Endodermal cell (in vitro differentiated cells): ENCODE measurements around the gene NAP1L2. TPM values are rescaled to one million over a fixed set of nuclear protein-coding genes. Genes with fewer than 3 reads are reported as not detected.
A peak's percentile ranks its signal among the peaks of the same experiment; 100 is the strongest.

ENCODE experiments used
- DNase-seq: peaks from one replicate; pipeline ENCODE4 v3.0.0-alpha.2; 2017
- H3K27ac ChIP-seq: 2 replicates; pipeline ENCODE4 v1.5.1; 2013; ENCODE audit warnings: mild to moderate bottlenecking, low read depth, low read length, moderate library complexity
- H3K27me3 ChIP-seq: 2 replicates; pipeline ENCODE4 v1.6.1; 2013; ENCODE audit warnings: mild to moderate bottlenecking, low read length, moderate library complexity; ENCODE audit not compliant: insufficient read depth, control insufficient read depth, poor library complexity, severe bottlenecking
- H3K36me3 ChIP-seq: 2 replicates; pipeline ENCODE4 v1.7.0; 2013; ENCODE audit warnings: mild to moderate bottlenecking, low read length, moderate library complexity; ENCODE audit not compliant: control insufficient read depth, insufficient read depth
- H3K4me1 ChIP-seq: one replicate; pipeline ENCODE4 v1.7.0; 2013; ENCODE audit warnings: low read length; ENCODE audit not compliant: control insufficient read depth, insufficient read depth
- H3K4me3 ChIP-seq: 2 replicates; pipeline ENCODE4 v1.5.1; 2013; ENCODE audit warnings: mild to moderate bottlenecking, low read length, moderate library complexity
- H3K9ac ChIP-seq: 2 replicates; pipeline ENCODE4 v1.6.1; 2013; ENCODE audit warnings: mild to moderate bottlenecking, low read length, moderate library complexity; ENCODE audit not compliant: poor library complexity, severe bottlenecking; ENCODE audit errors: extremely low read depth
- H3K9me3 ChIP-seq: 2 replicates; pipeline ENCODE4 v1.6.1; 2013; ENCODE audit warnings: mild to moderate bottlenecking, low read length, moderate library complexity; ENCODE audit not compliant: control insufficient read depth
- H3K27ac Mint-ChIP-seq: 2 replicates; pipeline ENCODE4 v1.8.0; 2020; ENCODE audit warnings: mixed read lengths
- H3K27me3 Mint-ChIP-seq: 2 replicates; pipeline ENCODE4 v1.8.0; 2021; ENCODE audit warnings: mild to moderate bottlenecking, mixed read lengths; ENCODE audit not compliant: insufficient read depth
- H3K36me3 Mint-ChIP-seq: 2 replicates; pipeline ENCODE4 v1.8.0; 2020; ENCODE audit warnings: low read depth, mixed read lengths
- H3K4me1 Mint-ChIP-seq: 2 replicates; pipeline ENCODE4 v1.8.0; 2020; ENCODE audit warnings: mixed read lengths
- H3K4me3 Mint-ChIP-seq: 2 replicates; pipeline ENCODE4 v1.8.0; 2020; ENCODE audit warnings: mild to moderate bottlenecking, moderate library complexity, mixed read lengths
- H3K9me3 Mint-ChIP-seq: 2 replicates; pipeline ENCODE4 v1.8.0; 2020; ENCODE audit warnings: mild to moderate bottlenecking, mixed read lengths
- CTCF ChIP-seq: fragments of 200-600 bp; sonication (generic); conservative IDR thresholded peaks from 2 replicates; pipeline ENCODE4 v1.5.0; 2021; ENCODE audit warnings: antibody characterized with exemption, mild to moderate bottlenecking
- WGBS, 2 experiments: methylation state at CpG; one replicate each; pipeline versions ENCODE4 v1.1.5 to v1.1.7; 2013; ENCODE audit warnings: missing lambda C conversion rate in 2 of 2, mixed read lengths in 1 of 2; ENCODE audit not compliant: insufficient coverage in 1 of 2, insufficient read length in 1 of 2; 5-methylcytosine and 5-hydroxymethylcytosine counted together
- total RNA-seq, 2 donors: library from RNA; stranded (reverse); fragmentation: NEBNext Ultra II Directional in 1 of 2; extraction: Animal tissue kit (Norgen Biotek cat#: 25700) in 1 of 2; gene quantifications; 2 replicates in 1 of 2; 3 replicates in 1 of 2; pipeline ENCODE4 v1.2.1, GENCODE V29; 2021

NAP1L2 gene
- total RNA-seq, 2 donors from 2014 or later, result 5.7 to 6.9 TPM

- Histone ChIP-seq H3K27ac (no peak overlapping the region), H3K4me3 (no peak overlapping the region), H3K4me1 (no peaks in the 10 kb centered on the region), H3K9ac (no peak overlapping the region), H3K36me3 (no peaks in the 10 kb centered on the region), H3K9me3 (no peaks in the 10 kb centered on the region), H3K27me3 (no peaks in the 10 kb centered on the region)
- Mint-ChIP-seq H3K4me1 (peaks cover 5% of the 10 kb centered on the region), H3K9me3 (peaks cover 43% of the 10 kb centered on the region), H3K27ac (no peak overlapping the region), H3K27me3 (peaks cover 6% of the 10 kb centered on the region), H3K36me3 (no peaks in the 10 kb centered on the region), H3K4me3 (no peak overlapping the region)
- WGBS, 2 experiments, result 86% methylated on average over 1 of the region's 3 CpGs; no CpG with 5 or more reads in 1 of the 2 experiments
- no peak for DNase-seq
- no peak for TF ChIP-seq CTCF
These were observed 3.0 kb upstream of the NAP1L2 start for GRCh38 chrX:73217621-73218020.

GRCh38 chrX:73215246-73215645 is 595 bp upstream of the NAP1L2 start:
- peak overlapping the region; percentile 79 for H3K4me3 Mint-ChIP-seq
- no peaks in the 10 kb centered on the region for H3K36me3 Mint-ChIP-seq
- TF ChIP-seq CTCF, result no peak
- peak overlapping the region; percentile 78 for H3K27ac Mint-ChIP-seq
- no peak for DNase-seq
- Histone ChIP-seq H3K36me3 (no peaks in the 10 kb centered on the region), H3K4me1 (no peaks in the 10 kb centered on the region), H3K9ac (no peak overlapping the region), H3K4me3 (peak overlapping the region; percentile 86), H3K27me3 (no peaks in the 10 kb centered on the region), H3K27ac (no peak overlapping the region), H3K9me3 (no peaks in the 10 kb centered on the region)
- WGBS, 2 experiments, result 56 to 75% methylated on average over 2 to 3 of the region's 8 CpGs
- peaks cover 5% of the 10 kb centered on the region for H3K4me1 Mint-ChIP-seq
- peaks cover 6% of the 10 kb centered on the region for H3K27me3 Mint-ChIP-seq
- peaks cover 38% of the 10 kb centered on the region for H3K9me3 Mint-ChIP-seq

DNA sequence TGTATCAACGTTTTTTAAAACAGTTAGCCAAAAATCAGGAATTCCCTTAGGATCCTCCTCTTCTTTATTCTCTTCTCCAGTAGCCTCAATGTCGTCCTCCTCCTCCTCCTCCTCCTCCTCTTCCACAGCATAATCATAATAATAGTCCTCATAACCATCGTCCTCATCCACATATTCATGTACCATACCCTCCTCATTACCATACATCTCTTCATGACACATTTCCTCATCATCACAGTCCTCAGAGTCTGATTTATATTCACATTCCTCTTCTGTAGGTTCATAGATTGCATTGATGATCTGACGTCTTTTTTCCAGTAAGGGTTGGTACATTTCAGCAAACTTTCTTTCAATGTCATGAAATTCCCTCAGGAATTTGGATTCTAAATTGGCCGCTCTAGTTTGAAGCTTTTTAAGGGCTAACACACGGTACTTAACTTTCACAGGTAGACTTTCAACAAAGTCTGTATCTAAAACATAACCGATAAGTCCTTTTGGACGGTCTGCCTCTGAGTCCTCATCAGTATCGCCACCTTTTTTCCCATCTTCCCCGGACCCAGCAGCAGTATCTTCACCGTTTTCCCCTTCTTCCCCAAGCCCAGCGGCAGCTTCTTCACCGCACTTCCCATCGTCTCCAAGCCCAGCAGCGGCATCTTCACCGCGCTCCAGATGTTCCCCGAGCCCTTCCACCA is 771 bp downstream of the NAP1L2 start:
- H3K27me3 Mint-ChIP-seq, result peaks cover 6% of the 10 kb centered on the region
- peak overlapping the region; percentile 78 for H3K27ac Mint-ChIP-seq
- Histone ChIP-seq H3K9me3 (no peaks in the 10 kb centered on the region), H3K27ac (no peak overlapping the region), H3K27me3 (no peaks in the 10 kb centered on the region), H3K4me1 (no peaks in the 10 kb centered on the region), H3K36me3 (no peaks in the 10 kb centered on the region), H3K9ac (peak overlapping the region; percentile 55), H3K4me3 (peak overlapping the region; percentile 86)
- no peak for TF ChIP-seq CTCF
- H3K36me3 Mint-ChIP-seq, result no peaks in the 10 kb centered on the region
- peaks cover 32% of the 10 kb centered on the region for H3K9me3 Mint-ChIP-seq
- H3K4me1 Mint-ChIP-seq, result peaks cover 5% of the 10 kb centered on the region
- WGBS, 2 experiments, result 1 to 9% methylated on average over 4 to 18 of the region's 18 CpGs
- no peak for DNase-seq
- peak overlapping the region; percentile 79 for H3K4me3 Mint-ChIP-seq
